ENCODE measurements around the gene TRIM50. TPM values are rescaled to one million over a fixed set of nuclear protein-coding genes. Genes with fewer than 3 reads are reported as not detected.

TRIM50 gene
- total and polyA plus RNA-seq, 4 donors, result 0.14 to 1.4 (median 0.15) TPM

- no peak for TF ChIP-seq CTCF (IDR thresholded peaks at IDR 0.05; ENCODE audit: low read depth, low read length, missing input control)
- no peak for TF ChIP-seq TAF1 (conservative IDR thresholded peaks at IDR 0.05)
- no peak for TF ChIP-seq MAX (IDR thresholded peaks at IDR 0.05)
- TF ChIP-seq, protein P1, sequence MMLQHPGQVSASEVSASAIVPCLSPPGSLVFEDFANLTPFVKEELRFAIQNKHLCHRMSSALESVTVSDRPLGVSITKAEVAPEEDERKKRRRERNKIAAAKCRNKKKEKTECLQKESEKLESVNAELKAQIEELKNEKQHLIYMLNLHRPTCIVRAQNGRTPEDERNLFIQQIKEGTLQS (IDR thresholded peaks at IDR 0.05), result no peak
- TF ChIP-seq EGR1 (IDR thresholded peaks at IDR 0.05; ENCODE audit: low read depth in 2 of 2), result no peak
- no peak for TF ChIP-seq YY1 (IDR thresholded peaks at IDR 0.05)
- TF ChIP-seq RAD21 (IDR thresholded peaks at IDR 0.05), result no peak
- TF ChIP-seq JUND (IDR thresholded peaks at IDR 0.05), result no peak
- TF ChIP-seq FOXA1 (IDR thresholded peaks at IDR 0.05), result no peak
- no peak for TF ChIP-seq RXRA (IDR thresholded peaks at IDR 0.05)
- no peak for TF ChIP-seq HNF4G (IDR thresholded peaks at IDR 0.05)
These were observed 26.3 kb upstream of the TRIM50 start (continued) for GRCh38 chr7:73354196-73354595.

- no peak overlapping the region for H3K27ac ChIP-seq (ENCODE audit: low read depth in 1 of 2, low read length in 2 of 2)
- no peaks in the 10 kb centered on the region for H3K36me3 ChIP-seq (ENCODE audit: control insufficient read depth in 4 of 4, insufficient read depth in 3 of 4, low read depth in 1 of 4, low read length in 3 of 4)
- H3K9me3 ChIP-seq (ENCODE audit: control insufficient read depth in 4 of 4, low read length in 3 of 4), result no peaks in the 10 kb centered on the region
- TF ChIP-seq HNF4G (IDR thresholded peaks at IDR 0.05), result no peak
- no peak for TF ChIP-seq YY1 (IDR thresholded peaks at IDR 0.05)
- TF ChIP-seq MAX (IDR thresholded peaks at IDR 0.05), result no peak
- TF ChIP-seq GABPA (IDR thresholded peaks at IDR 0.05 in 1 of 2, conservative IDR thresholded peaks at IDR 0.05 in 1 of 2), result no peak
- TF ChIP-seq RAD21 (IDR thresholded peaks at IDR 0.05), result no peak
- no peak for TF ChIP-seq RXRA (IDR thresholded peaks at IDR 0.05)
- TF ChIP-seq JUND (IDR thresholded peaks at IDR 0.05), result no peak
- no peak for TF ChIP-seq SP1 (IDR thresholded peaks at IDR 0.05)
- H3K9ac ChIP-seq (ENCODE audit: low read depth in 1 of 2, low read length in 2 of 2), result no peak overlapping the region
- no peak for DNase-seq (ENCODE audit: low spot score)
- H3K27me3 ChIP-seq (ENCODE audit: control insufficient read depth in 4 of 4, insufficient read depth in 4 of 4, low read length in 3 of 4), result no peaks in the 10 kb centered on the region
- peaks cover 0 to 10% (median 4%) of the 10 kb centered on the region in 4 donors for H3K4me1 ChIP-seq (ENCODE audit: control insufficient read depth in 4 of 4, insufficient read depth in 4 of 4, low read length in 3 of 4)
- H3K4me3 ChIP-seq (ENCODE audit: low read depth in 1 of 3, low read length in 3 of 3), result no peak overlapping the region
- 90% methylated on average over 6 of the region's 6 CpGs for WGBS
These were observed 25.4 kb upstream of the TRIM50 start for GRCh38 chr7:73353243-73353642.

GRCh38 chr7:73352784-73353183 is 24.9 kb upstream of the TRIM50 start:
- Histone ChIP-seq H3K4me1 (ENCODE audit: control insufficient read depth in 4 of 4, insufficient read depth in 4 of 4, low read length in 3 of 4) (peaks cover 0 to 6% (median under 1%) of the 10 kb centered on the region in 4 donors), H3K9ac (ENCODE audit: low read depth in 1 of 2, low read length in 2 of 2) (no peak overlapping the region), H3K27me3 (ENCODE audit: control insufficient read depth in 4 of 4, insufficient read depth in 4 of 4, low read length in 3 of 4) (no peaks in the 10 kb centered on the region), H3K9me3 (ENCODE audit: control insufficient read depth in 4 of 4, low read length in 3 of 4) (no peaks in the 10 kb centered on the region), H3K4me3 (ENCODE audit: low read depth in 1 of 3, low read length in 3 of 3) (no peak overlapping the region), H3K27ac (ENCODE audit: low read depth in 1 of 2, low read length in 2 of 2) (no peak overlapping the region), H3K36me3 (ENCODE audit: control insufficient read depth in 4 of 4, insufficient read depth in 3 of 4, low read depth in 1 of 4, low read length in 3 of 4) (no peaks in the 10 kb centered on the region)
- TF ChIP-seq RXRA (IDR thresholded peaks at IDR 0.05) (no peak), REST (IDR thresholded peaks at IDR 0.05) (no peak), TAF1 (conservative IDR thresholded peaks at IDR 0.05) (no peak), EGR1 (IDR thresholded peaks at IDR 0.05; ENCODE audit: low read depth in 2 of 2) (no peak), HNF4A (conservative IDR thresholded peaks at IDR 0.05) (no peak), JUND (IDR thresholded peaks at IDR 0.05) (no peak), SP1 (IDR thresholded peaks at IDR 0.05) (no peak), MAX (IDR thresholded peaks at IDR 0.05) (no peak), RAD21 (IDR thresholded peaks at IDR 0.05) (no peak), FOXA2 (IDR thresholded peaks at IDR 0.05) (no peak)
- TF ChIP-seq, protein P1 (IDR thresholded peaks at IDR 0.05), result no peak
- 96% methylated on average over 3 of the region's 3 CpGs for WGBS
- DNase-seq (ENCODE audit: low spot score), result no peak

All from liver (tissue), 9 donors.